GM12892 (cell line): Measurements from ENCODE around the gene CKAP4.

Source experiments
- POLR2A ChIP-seq: IDR thresholded peaks from 2 replicates; pipeline ENCODE4 v1.6.1; 2011; ENCODE audit warnings: low read depth, low read length, control low read depth
- POLR2AphosphoS5 ChIP-seq: IDR thresholded peaks from 2 replicates; pipeline ENCODE4 v1.6.1; 2011; ENCODE audit warnings: low read depth, low read length, control low read depth

DNA sequence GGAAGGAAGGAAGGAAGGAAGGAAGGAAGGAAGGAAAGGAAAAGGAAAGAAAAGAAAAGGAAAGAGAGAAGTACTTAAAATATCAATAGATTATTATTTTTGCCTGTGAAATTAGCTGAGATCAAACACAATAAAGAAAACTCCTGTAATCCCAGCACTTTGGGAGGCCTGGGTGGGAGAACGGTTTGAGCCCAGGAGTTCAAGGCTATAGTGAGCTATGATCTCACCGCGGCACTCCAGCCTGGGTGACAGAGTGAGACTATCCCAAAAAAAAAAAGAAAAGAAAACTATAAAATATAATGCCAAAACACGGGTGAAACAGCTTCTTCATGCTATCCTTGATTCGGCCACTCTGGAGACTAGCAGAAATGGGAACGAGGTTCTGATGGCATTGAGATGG is 26.2 kb upstream of the CKAP4 start:
- TF ChIP-seq POLR2AphosphoS5 (no peak), POLR2A (no peak)
